HG03025 (cell line): Measurements from ENCODE around the gene XYLT1.
"Not testable (repeated sequence)": the region's sequence is repeated elsewhere in the genome, so short reads cannot be mapped to it uniquely, and the experiment has no call there.

Experiments
- ATAC-seq: cut with Tn5 transposase; IDR thresholded peaks from one replicate; pipeline ENCODE4 v1.9.1; 2021; ENCODE audit warnings: mild to moderate bottlenecking, moderate library complexity; ENCODE audit not compliant: unreplicated experiment, low FRiP score

Gene XYLT1

GRCh38 chr16:17493012-17493411, 22.3 kb upstream of the XYLT1 start:
- ATAC-seq, result no peak

GRCh38 chr16:17491140-17491662, 20.4 kb upstream of the XYLT1 start:
- no peak for ATAC-seq

GRCh38 chr16:17488506-17488905, 17.7 kb upstream of the XYLT1 start:
- no peak for ATAC-seq

- ATAC-seq, result no peak
These were observed 12.6 kb upstream of the XYLT1 start for GRCh38 chr16:17483351-17483750.

GRCh38 chr16:17482341-17482740, 11.6 kb upstream of the XYLT1 start:
- ATAC-seq, result not testable (repeated sequence)

GRCh38 chr16:17481736-17482135, 11.0 kb upstream of the XYLT1 start:
- no peak for ATAC-seq

GRCh38 chr16:17477260-17477545, 6.4 kb upstream of the XYLT1 start:
- not testable (repeated sequence) for ATAC-seq

- ATAC-seq, result no peak
These were observed 5.9 kb upstream of the XYLT1 start for GRCh38 chr16:17476414-17477259.

GRCh38 chr16:17475104-17475503, 4.3 kb upstream of the XYLT1 start:
- ATAC-seq, result no peak

- no peak for ATAC-seq
These were observed 3.8 kb upstream of the XYLT1 start for GRCh38 chr16:17474572-17474971.

GRCh38 chr16:17474037-17474436, 3.3 kb upstream of the XYLT1 start:
- ATAC-seq, result no peak

GRCh38 chr16:17471719-17472461, 1.1 kb upstream of the XYLT1 start:
- ATAC-seq, result no peak

- ATAC-seq, result no peak
These were observed 415 bp downstream of the XYLT1 start for GRCh38 chr16:17470182-17470907.

- no peak for ATAC-seq
These were observed 999 bp downstream of the XYLT1 start for GRCh38 chr16:17469741-17470181.

GRCh38 chr16:17469011-17469740, 1.6 kb downstream of the XYLT1 start:
- ATAC-seq, result no peak

GRCh38 chr16:17468611-17469010, 2.1 kb downstream of the XYLT1 start:
- ATAC-seq, result no peak

GRCh38 chr16:17467923-17468540, 2.7 kb downstream of the XYLT1 start:
- ATAC-seq, result no peak

- ATAC-seq, result no peak
These were observed 3.9 kb downstream of the XYLT1 start for GRCh38 chr16:17466876-17467275.

GRCh38 chr16:17465460-17465859, 5.3 kb downstream of the XYLT1 start:
- no peak for ATAC-seq

- no peak for ATAC-seq
These were observed 7.4 kb downstream of the XYLT1 start for GRCh38 chr16:17463335-17463734.
